ENCODE results near the gene JAK3.

DNA sequence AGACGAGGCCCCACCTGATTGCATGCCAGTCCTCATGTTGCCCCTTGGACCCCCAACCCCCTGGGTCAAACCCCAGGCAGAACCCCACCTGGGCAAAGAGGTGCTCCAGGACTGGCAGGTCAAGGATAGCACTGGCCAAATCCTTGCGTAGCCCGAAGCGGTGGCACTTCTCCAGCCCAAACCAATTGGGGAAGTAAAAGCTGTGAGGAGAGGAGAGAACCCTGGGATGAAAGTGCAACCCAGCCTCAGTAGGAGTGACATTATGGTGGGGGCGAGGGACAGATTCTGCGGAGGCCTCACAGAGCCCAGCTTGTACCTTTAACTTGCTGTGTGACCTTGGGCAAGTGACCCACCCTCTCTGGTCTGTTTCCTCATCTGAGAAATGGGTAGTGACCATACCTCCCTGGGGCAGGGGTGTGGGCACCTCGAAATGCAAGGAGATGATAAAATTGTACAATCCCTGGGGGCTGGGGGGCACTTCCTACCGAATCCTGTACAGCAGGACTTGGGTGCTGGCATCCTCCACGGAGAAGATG lies 4.4 kb downstream of the JAK3 start:
- TF ChIP-seq RAD21 (IDR thresholded peaks at IDR 0.05; ENCODE audit: low read depth): no peak
- TF ChIP-seq, protein P1, sequence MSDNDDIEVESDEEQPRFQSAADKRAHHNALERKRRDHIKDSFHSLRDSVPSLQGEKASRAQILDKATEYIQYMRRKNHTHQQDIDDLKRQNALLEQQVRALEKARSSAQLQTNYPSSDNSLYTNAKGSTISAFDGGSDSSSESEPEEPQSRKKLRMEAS (IDR thresholded peaks at IDR 0.05): no peak
- TF ChIP-seq EP300 (IDR thresholded peaks at IDR 0.05; ENCODE audit: borderline replicate concordance): no peak
- TF ChIP-seq REST (IDR thresholded peaks at IDR 0.05; ENCODE audit: low read depth): no peak
- TF ChIP-seq FOXM1 (IDR thresholded peaks at IDR 0.05; ENCODE audit: borderline replicate concordance, low read depth): no peak
